ENCODE data around the gene SNAI3. TPM values are rescaled to one million over a fixed set of nuclear protein-coding genes. Genes with fewer than 3 reads are reported as not detected.

The SNAI3 gene
- total and polyA plus RNA-seq, 9 of the 15 experiments (the other 6 are each of a cell fraction or from before 2014, with no cell fraction given) = 0.04 to 4.1 (median 0.80) TPM; not detected in 1

GRCh38 chr16:88703486-88704309 lies 17.4 kb upstream of the SNAI3 start:
- FAIRE-seq (peak; percentile 69), ATAC-seq (no peak), DNase-seq (ENCODE audit: extremely low read depth in 1 of 4, low spot score in 3 of 4) (no peak)
- peaks cover 3% of the 10 kb centered on the region for H3K9me1 ChIP-seq (ENCODE audit: control insufficient read depth, insufficient read depth, low read length)
- BruUV-seq (replicated peaks) = no TSS peak
- H3K27ac ChIP-seq (ENCODE audit: extremely low read depth, low read depth, low read length) = no peak overlapping the region
- POLR2A ChIA-PET = interaction anchor here (0.6 to 2.2 kb wide), 4 partner anchors 13 to 130 kb away, joined by 3 to 12 read pairs (median 3); no protein-coding TSS in a partner anchor
- H3K27me3 ChIP-seq (ENCODE audit: control insufficient read depth in 2 of 2, insufficient read depth in 2 of 2, low read length in 2 of 2) = no peaks in the 10 kb centered on the region
- CTCF ChIA-PET (ENCODE audit: low intra/inter-chr PET ratio) = no interaction called here
- peaks cover 11% of the 10 kb centered on the region; the same call in 1 of the 2 replicates for H4K20me1 ChIP-seq (replicated peaks; ENCODE audit: control insufficient read depth, insufficient read depth, low read length)
- H3K4me2 ChIP-seq (ENCODE audit: insufficient read depth, low read length) = no peak overlapping the region
- no peaks in the 10 kb centered on the region for H3K9me3 ChIP-seq (replicated peaks; ENCODE audit: control insufficient read depth, insufficient read depth, low read depth, low read length)
- intact Hi-C loops (cut with micrococcal nuclease) = no loop called here
- in situ Hi-C loops (cut with MboI) = no loop called here
- no peak overlapping the region for H2AFZ ChIP-seq (ENCODE audit: low read depth, low read length)
- peaks cover 75% of the 10 kb centered on the region for H3K79me2 ChIP-seq (ENCODE audit: control insufficient read depth, insufficient read depth, low read length)
- H3K9ac ChIP-seq (ENCODE audit: insufficient read depth in 1 of 2, low read depth in 2 of 2, low read length in 2 of 2) = peak overlapping the region in 1 of 2 experiments; percentile 88; a peak in 2 of 4 replicates
- no peak overlapping the region for H3K4me3 ChIP-seq
- peaks cover 16 to 82% of the 10 kb centered on the region in 2 experiments for H3K4me1 ChIP-seq (replicated peaks in 1 of 2; ENCODE audit: control insufficient read depth in 2 of 2, insufficient read depth in 2 of 2, low read length in 2 of 2)
- peaks cover 58% of the 10 kb centered on the region; the same call in 2 of the 3 replicates for H3K36me3 ChIP-seq (ENCODE audit: control insufficient read depth, insufficient read depth, low read length)
- WGBS (ENCODE audit: insufficient coverage, low coverage, missing lambda C conversion rate) = 62% methylated on average over 26 of the region's 26 CpGs
- TF ChIP-seq RBM14 (IDR thresholded peaks at IDR 0.05; ENCODE audit: borderline replicate concordance, insufficient read depth, low read depth, low read length) (0 out of 2 replicates have a peak, but pooled peaks have one; percentile 37), GABPB1 (CRISPR knock-in tag; IDR thresholded peaks at IDR 0.05) (0 out of 2 replicates have a peak, but pooled peaks have one; percentile 32), EGR1 (conservative IDR thresholded peaks at IDR 0.05) (peak; percentile 60), ZZZ3 (IDR thresholded peaks at IDR 0.05) (no peak), ZBTB33 (CRISPR knock-in tag; IDR thresholded peaks at IDR 0.05) (peak; percentile 52; the same call in 1 of the 2 replicates), RNF219 (CRISPR knock-in tag; IDR thresholded peaks at IDR 0.05) (no peak), SIN3A (IDR thresholded peaks at IDR 0.05; ENCODE audit: borderline replicate concordance in 2 of 2, control insufficient read depth in 1 of 2, low read depth in 2 of 2, low read length in 2 of 2) (no peak), HMGN3 (IDR thresholded peaks at IDR 0.05; ENCODE audit: borderline replicate concordance, extremely low read depth, insufficient read length, low read depth, low read length) (peak; percentile 37), CREM (IDR thresholded peaks at IDR 0.05; ENCODE audit: low read depth) (0 out of 2 replicates have a peak, but pooled peaks have one; percentile 20), TSC22D4 (tag; IDR thresholded peaks at IDR 0.05) (no peak), CTCFL (IDR thresholded peaks at IDR 0.05; ENCODE audit: borderline replicate concordance, insufficient read depth, low read depth, low read length, poor library complexity, severe bottlenecking) (peak; percentile 63), ZNF511 (CRISPR knock-in tag; IDR thresholded peaks at IDR 0.05) (no peak)

Data from K562 (cell line).